Ovary (tissue), 9 donors: ENCODE measurements around the gene SARM1. TPM values are rescaled to one million over a fixed set of nuclear protein-coding genes. Genes with fewer than 3 reads are reported as not detected.

ENCODE experiments used
- DNase-seq, 5 donors: peaks; one replicate each; pipeline ENCODE4 v3.0.0-alpha.2; 2019 to 2020
- H3K27ac ChIP-seq, 2 donors: fragments of 200-600 bp; one replicate each; pipeline versions ENCODE4 v1.5.1 to v1.8.0; 2019 to 2022
- H3K27me3 ChIP-seq: fragments of 200-600 bp; one replicate; pipeline ENCODE4 v1.8.0; 2022
- H3K36me3 ChIP-seq: fragments of 200-600 bp; sonication (generic); one replicate; pipeline ENCODE4 v1.5.1; 2019
- H3K4me1 ChIP-seq: one replicate; pipeline ENCODE4 v1.8.1; 2013; ENCODE audit warnings: mild to moderate bottlenecking, moderate library complexity; ENCODE audit not compliant: insufficient read depth
- H3K4me3 ChIP-seq: fragments of 200-600 bp; sonication (generic); one replicate; pipeline ENCODE4 v1.5.1; 2017
- H3K9me3 ChIP-seq, 2 donors: fragments of 200-600 bp in 1 of 2; sonication (generic) in 1 of 2; one replicate each; pipeline versions ENCODE4 v1.5.1 to v1.8.1; 2013 to 2019; ENCODE audit warnings: mild to moderate bottlenecking in 1 of 2, moderate library complexity in 1 of 2
- CTCF ChIP-seq, 3 donors: fragments of 450-650 bp in 2 of 3; fragments of 200-600 bp in 1 of 3; IDR thresholded peaks; one replicate each; pipeline versions ENCODE4 v1.5.1 to v1.8.0; 2016 to 2022; ENCODE audit warnings: antibody characterized with exemption in 3 of 3, mild to moderate bottlenecking in 1 of 3
- EP300 ChIP-seq: sonication (generic); formaldehyde crosslinking; IDR thresholded peaks from one replicate; pipeline ENCODE4 v1.6.1; 2017; ENCODE audit warnings: antibody characterized with exemption
- POLR2A ChIP-seq: fragments of 450-650 bp; IDR thresholded peaks from one replicate; pipeline ENCODE4 v1.6.1; 2017; ENCODE audit warnings: antibody characterized with exemption, mild to moderate bottlenecking, moderate library complexity
- WGBS, 3 donors: extraction: QIAGEN DNeasy Blood & Tissue Kit in 1 of 3; methylation state at CpG; one replicate each; pipeline versions ENCODE4 v1.1.5 to v1.1.7; 2013 to 2017; 5-methylcytosine and 5-hydroxymethylcytosine counted together
- intact Hi-C, 4 donors: fragments of 100-400 bp; cut with DNase I; formaldehyde crosslinking; loops; one replicate each; pipeline versions ENCODE4 v1.11.0 to v1.15.1; 2022 to 2023
- polyA plus RNA-seq, 2 donors: library from polyadenylated mRNA; stranded (reverse); fragments of 200-250 nt in 1 of 2; fragments of 350-450 nt in 1 of 2; fragmentation: Illumina TruSeq in 1 of 2; extraction: RNeasy Lipid Tissue Mini Kit (QIAGEN cat#74804) in 1 of 2; gene quantifications; one replicate each; pipeline ENCODE4 v1.2.3, GENCODE V29; 2013 to 2014
- total RNA-seq, 7 donors: library from RNA; depleted of rRNA in 2 of 7; stranded (reverse); fragments of >200 nt in 2 of 7; fragmentation: NEBNext Ultra II Directional in 3 of 7; extraction: Animal tissue kit (Norgen Biotek cat#: 25700) in 3 of 7; gene quantifications; one replicate each; pipeline versions ENCODE4 v1.1.0 to v1.2.4, GENCODE V29; 2016 to 2023
- donor health status: DM: no; HTN: no; CAD: no; lungs with moderate emphysema.
- donor health status: DM: no; HTN: no; CAD: no.
- donor health status: Bipolar disorder and iron deficiency.
- donor health status: DM: yes; HTN: yes; CAD: no.
- donor health status: DM: no; HTN: no; CAD: no.
- donor health status: DM: yes; HTN: yes; CAD: no.

SARM1 gene
- total and polyA plus RNA-seq, 9 donors, result 7.4 to 21.5 (median 14.1) TPM

GRCh38 chr17:28330671-28331070 is 40.8 kb upstream of the SARM1 start:
- intact Hi-C loops, result no loop called here
- DNase-seq, result peak in 1 of 5 donors; percentile 9
- Histone ChIP-seq H3K9me3 (no peaks in the 10 kb centered on the region), H3K4me1 (peaks cover 4% of the 10 kb centered on the region), H3K27ac (no peak overlapping the region), H3K27me3 (no peaks in the 10 kb centered on the region), H3K4me3 (no peak overlapping the region), H3K36me3 (no peaks in the 10 kb centered on the region)
- 88 to 93% (median 90%) methylated on average over 5 of the region's 5 CpGs for WGBS, 3 donors
- TF ChIP-seq CTCF (IDR thresholded peaks at IDR 0.05), result no peak
- no peak for TF ChIP-seq POLR2A
- no peak for TF ChIP-seq EP300

- H3K27me3 ChIP-seq, result no peaks in the 10 kb centered on the region
- peaks cover 5% of the 10 kb centered on the region for H3K4me1 ChIP-seq
- DNase-seq, result peak in 1 of 5 donors; percentile 4
- no peak overlapping the region for H3K4me3 ChIP-seq
- H3K27ac ChIP-seq, result no peak overlapping the region
- TF ChIP-seq CTCF (IDR thresholded peaks at IDR 0.05) (no peak), POLR2A (no peak), EP300 (no peak)
- no peaks in the 10 kb centered on the region for H3K36me3 ChIP-seq
- WGBS, 3 donors, result 84 to 89% (median 89%) methylated on average over 6 of the region's 6 CpGs
- H3K9me3 ChIP-seq, result no peaks in the 10 kb centered on the region
- intact Hi-C loops, result no loop called here
Observed at GRCh38 chr17:28331891-28332420, 39.5 kb upstream of the SARM1 start.

GRCh38 chr17:28333083-28333746 is 38.3 kb upstream of the SARM1 start:
- intact Hi-C loops, result no loop called here
- no peak for DNase-seq
- peaks cover 5% of the 10 kb centered on the region for H3K4me1 ChIP-seq
- H3K27me3 ChIP-seq, result no peaks in the 10 kb centered on the region
- no peaks in the 10 kb centered on the region for H3K9me3 ChIP-seq
- no peak overlapping the region for H3K27ac ChIP-seq
- TF ChIP-seq EP300 (no peak), CTCF (IDR thresholded peaks at IDR 0.05) (no peak), POLR2A (no peak)
- H3K36me3 ChIP-seq, result no peaks in the 10 kb centered on the region
- H3K4me3 ChIP-seq, result no peak overlapping the region
- WGBS, 3 donors, result 40 to 58% (median 44%) methylated on average over 1 of the region's 1 CpG

- intact Hi-C loops, result no loop called here
- Histone ChIP-seq H3K4me1 (peaks cover 5% of the 10 kb centered on the region), H3K4me3 (peak overlapping the region; percentile 94), H3K36me3 (no peaks in the 10 kb centered on the region), H3K27me3 (no peaks in the 10 kb centered on the region), H3K27ac (no peak overlapping the region), H3K9me3 (no peaks in the 10 kb centered on the region)
- DNase-seq, result no peak
- 45 to 54% (median 47%) methylated on average over 6 of the region's 6 CpGs for WGBS, 3 donors
- TF ChIP-seq EP300 (no peak), POLR2A (no peak), CTCF (IDR thresholded peaks at IDR 0.05) (no peak)
Observed at GRCh38 chr17:28334171-28334570, 37.3 kb upstream of the SARM1 start.
